HCT116 (cell line): ENCODE measurements around the gene CCDC157.

Source experiments
- CTCF ChIP-seq, 3 experiments: fragments of 200-600 bp in 1 of 3; sonication (generic) in 1 of 3; IDR thresholded peaks in 2 of 3; conservative IDR thresholded peaks in 1 of 3; 2 replicates each; pipeline ENCODE4 v1.5.1; 2012 to 2017; ENCODE audit warnings: low read depth in 2 of 3, low read length in 2 of 3, antibody characterized with exemption in 1 of 3, borderline replicate concordance in 1 of 3, control low read depth in 1 of 3, mild to moderate bottlenecking in 1 of 3, mixed read lengths in 1 of 3, mixed run types in 1 of 3, moderate library complexity in 1 of 3; ENCODE audit not compliant: insufficient read depth in 1 of 3
- EZH2 ChIP-seq: fragments of 200-600 bp; sonication (generic); IDR thresholded peaks from 2 replicates; pipeline ENCODE4 v1.6.1; 2017; ENCODE audit warnings: antibody characterized with exemption, mixed run types
- EZH2phosphoT487 ChIP-seq: fragments of 200-600 bp; IDR thresholded peaks from 2 replicates; pipeline ENCODE4 v1.6.1; 2018; ENCODE audit warnings: antibody characterized with exemption, borderline replicate concordance
- POLR2A ChIP-seq: IDR thresholded peaks from 2 replicates; pipeline ENCODE4 v1.7.0; 2011; ENCODE audit warnings: borderline replicate concordance; ENCODE audit not compliant: insufficient read depth, insufficient read length; ENCODE audit errors: extremely low read depth
- POLR2AphosphoS5 ChIP-seq: IDR thresholded peaks from 2 replicates; pipeline ENCODE4 v1.6.1; 2011; ENCODE audit warnings: mild to moderate bottlenecking, low read depth, low read length, moderate library complexity
- RAD21 ChIP-seq: IDR thresholded peaks from 2 replicates; pipeline ENCODE4 v1.6.1; 2012; ENCODE audit warnings: low read depth, mild to moderate bottlenecking

- TF ChIP-seq CTCF (IDR thresholded peaks at IDR 0.05 in 2 of 3, conservative IDR thresholded peaks at IDR 0.05 in 1 of 3; ENCODE audit: borderline replicate concordance in 1 of 3, insufficient read depth in 1 of 3, low read depth in 2 of 3, low read length in 2 of 3) (no peak), EZH2 (no peak), EZH2phosphoT487 (no peak), POLR2A (no peak), RAD21 (no peak), POLR2AphosphoS5 (no peak)
These were observed 19.4 kb upstream of the CCDC157 start for GRCh38 chr22:30337461-30337778.
